GM12891 (cell line): ENCODE data around the gene ADCY1.

ENCODE experiments used
- POLR2A ChIP-seq: IDR thresholded peaks from 2 replicates; pipeline ENCODE4 v1.6.1; 2011; ENCODE audit warnings: low read depth, low read length, control low read depth
- POLR2AphosphoS5 ChIP-seq: IDR thresholded peaks from 2 replicates; pipeline ENCODE4 v1.6.1; 2011; ENCODE audit warnings: low read depth, low read length, control low read depth
- TAF1 ChIP-seq: IDR thresholded peaks from 2 replicates; pipeline ENCODE4 v1.6.1; 2011; ENCODE audit warnings: low read depth, low read length, control low read depth

- TF ChIP-seq POLR2A (no peak), TAF1 (no peak), POLR2AphosphoS5 (no peak)
These were observed 6.5 kb upstream of the ADCY1 start for GRCh38 chr7:45567713-45568112.
